B cell (primary cell): Measurements from ENCODE around the gene RCBTB1. TPM values are rescaled to one million over a fixed set of nuclear protein-coding genes. Genes with fewer than 3 reads are reported as not detected.

Experiments
- ATAC-seq: fragments of 200-7000 bp; cut with Tn5 transposase; one replicate; pipeline ENCODE4 v1.10.0; 2021; ENCODE audit warnings: low read depth, mild to moderate bottlenecking, moderate number of reproducible peaks, moderate library complexity
- CTCF ChIA-PET: fragments of 350-600 bp; sonication (Branson Sonifier 250); formaldehyde crosslinking; loops from one replicate; lab custom pipeline; 2021; ENCODE audit warnings: antibody characterized with exemption, inconsistent platforms; lab: Charles Lee
- POLR2A ChIA-PET: fragments of 350-600 bp; sonication (Branson Sonifier 250); formaldehyde crosslinking; loops from one replicate; lab custom pipeline; 2021; ENCODE audit warnings: antibody characterized with exemption; lab: Charles Lee
- DNase-seq: peaks from one replicate; pipeline ENCODE4 v3.0.0; 2013
- H2AFZ ChIP-seq: 2 replicates; pipeline ENCODE4 v1.6.1; 2012; ENCODE audit warnings: mild to moderate bottlenecking, low read depth, low read length; ENCODE audit not compliant: insufficient read depth, poor library complexity, severe bottlenecking
- H3K27ac ChIP-seq, 2 donors: 1 replicate in 1 of 2; 2 replicates in 1 of 2; pipeline ENCODE4 v1.5.1; 2012 to 2013; ENCODE audit warnings: low read length in 2 of 2, mild to moderate bottlenecking in 2 of 2, moderate library complexity in 1 of 2
- H3K27me3 ChIP-seq, 4 experiments: fragments of 200-600 bp in 1 of 4; sonication (generic) in 1 of 4; replicated peaks in 1 of 4; 1 replicate in 2 of 4; 2 replicates in 2 of 4; pipeline versions ENCODE4 v1.6.1 to v1.7.0; 2013 to 2016; ENCODE audit warnings: low read length in 3 of 4, mild to moderate bottlenecking in 2 of 4, mixed read lengths in 1 of 4, moderate library complexity in 1 of 4; ENCODE audit not compliant: insufficient read depth in 4 of 4, control insufficient read depth in 3 of 4; ENCODE audit errors: control extremely low read depth in 1 of 4
- H3K36me3 ChIP-seq, 2 experiments: replicated peaks in 1 of 2; 1 replicate in 1 of 2; 2 replicates in 1 of 2; pipeline versions ENCODE4 v1.6.1 to v1.7.1; 2013; ENCODE audit warnings: low read length in 1 of 2; ENCODE audit not compliant: insufficient read depth in 2 of 2, control insufficient read depth in 1 of 2; ENCODE audit errors: control extremely low read depth in 1 of 2, extremely low read depth in 1 of 2
- H3K4me1 ChIP-seq, 2 donors: fragments of 200-600 bp in 1 of 2; sonication (generic) in 1 of 2; 1 replicate in 1 of 2; 2 replicates in 1 of 2; pipeline versions ENCODE4 v1.5.1 to v1.6.1; 2013 to 2017; ENCODE audit warnings: low read length in 2 of 2; ENCODE audit not compliant: control insufficient read depth in 2 of 2, insufficient read depth in 2 of 2
- H3K4me2 ChIP-seq: replicated peaks from 2 replicates; pipeline ENCODE3; 2012; ENCODE audit warnings: mild to moderate bottlenecking, low read depth, low read length; ENCODE audit not compliant: poor library complexity, severe bottlenecking
- H3K4me3 ChIP-seq, 5 experiments: fragments of 200-600 bp in 1 of 5; sonication (generic) in 1 of 5; 1 replicate in 3 of 5; 2 replicates in 2 of 5; pipeline versions ENCODE4 v1.5.1 to v1.7.0; 2011 to 2016; ENCODE audit warnings: low read length in 4 of 5, mild to moderate bottlenecking in 4 of 5, low read depth in 2 of 5, control low read depth in 1 of 5, moderate library complexity in 1 of 5; ENCODE audit not compliant: insufficient read depth in 1 of 5; ENCODE audit errors: control extremely low read depth in 1 of 5, extremely low read depth in 1 of 5
- H3K79me2 ChIP-seq: fragments of 200-600 bp; sonication (generic); one replicate; pipeline ENCODE4 v1.6.0; 2016; ENCODE audit warnings: low read length; ENCODE audit not compliant: control insufficient read depth, insufficient read depth
- H3K9ac ChIP-seq: fragments of 200-600 bp; sonication (generic); 2 replicates; pipeline ENCODE4 v1.6.1; 2017; ENCODE audit warnings: mild to moderate bottlenecking, low read length, moderate library complexity
- H3K9me3 ChIP-seq, 3 donors: one replicate each; pipeline versions ENCODE4 v1.6.1 to v1.7.1; 2013; ENCODE audit warnings: low read length in 2 of 3; ENCODE audit not compliant: control insufficient read depth in 2 of 3, insufficient read depth in 1 of 3; ENCODE audit errors: control extremely low read depth in 1 of 3
- H4K20me1 ChIP-seq: 2 replicates; pipeline ENCODE4 v1.6.0; 2012; ENCODE audit warnings: mild to moderate bottlenecking, low read length; ENCODE audit not compliant: insufficient read depth, control insufficient read depth, poor library complexity, severe bottlenecking
- H3K27ac Mint-ChIP-seq: one replicate; pipeline ENCODE4 v1.8.0; 2021; ENCODE audit warnings: mixed read lengths
- H3K27me3 Mint-ChIP-seq: one replicate; pipeline ENCODE4 v1.8.0; 2021; ENCODE audit warnings: mixed read lengths
- H3K4me1 Mint-ChIP-seq: one replicate; pipeline ENCODE4 v1.8.0; 2021; ENCODE audit warnings: mixed read lengths
- H3K4me3 Mint-ChIP-seq: one replicate; pipeline ENCODE4 v1.8.0; 2021; ENCODE audit warnings: mixed read lengths
- H3K9me3 Mint-ChIP-seq: one replicate; pipeline ENCODE4 v1.8.0; 2022; ENCODE audit warnings: mixed read lengths; ENCODE audit not compliant: insufficient read depth
- EZH2 ChIP-seq: IDR thresholded peaks from 2 replicates; pipeline ENCODE4 v1.6.1; 2012; ENCODE audit warnings: borderline replicate concordance, low read depth, mild to moderate bottlenecking, moderate library complexity, low read length; ENCODE audit not compliant: insufficient read depth, poor library complexity, severe bottlenecking
- WGBS: methylation state at CpG from one replicate; pipeline ENCODE4 v1.1.5; 2013; ENCODE audit warnings: missing lambda C conversion rate; ENCODE audit not compliant: insufficient coverage; 5-methylcytosine and 5-hydroxymethylcytosine counted together
- intact Hi-C: fragments of 100-400 bp; cut with micrococcal nuclease; formaldehyde crosslinking; loops from one replicate; pipeline ENCODE4 v1.10.0; 2022
- polyA plus RNA-seq: library from polyadenylated mRNA; depleted of rRNA; stranded (reverse); fragments of >200 nt; gene quantifications from 2 replicates; pipeline ENCODE4 v1.2.3, GENCODE V29; 2012
- total RNA-seq, 2 donors: library from RNA; stranded (reverse); fragments of 120-200 nt in 1 of 2; gene quantifications; 1 replicate in 1 of 2; 2 replicates in 1 of 2; pipeline versions ENCODE4 v1.2.3 to v1.2.4, GENCODE V29; 2013 to 2022
- TF ChIP-seq, protein P1 (sequence below): fragments of 200-600 bp; IDR thresholded peaks from one replicate; pipeline ENCODE4 v1.8.0; 2022; ENCODE audit warnings: antibody characterized with exemption, mild to moderate bottlenecking

Gene RCBTB1
- total and polyA plus RNA-seq, 2 donors (not counting 1 experiment from before 2014, with no cell fraction given) = 10.7 to 35.2 TPM

DNA sequence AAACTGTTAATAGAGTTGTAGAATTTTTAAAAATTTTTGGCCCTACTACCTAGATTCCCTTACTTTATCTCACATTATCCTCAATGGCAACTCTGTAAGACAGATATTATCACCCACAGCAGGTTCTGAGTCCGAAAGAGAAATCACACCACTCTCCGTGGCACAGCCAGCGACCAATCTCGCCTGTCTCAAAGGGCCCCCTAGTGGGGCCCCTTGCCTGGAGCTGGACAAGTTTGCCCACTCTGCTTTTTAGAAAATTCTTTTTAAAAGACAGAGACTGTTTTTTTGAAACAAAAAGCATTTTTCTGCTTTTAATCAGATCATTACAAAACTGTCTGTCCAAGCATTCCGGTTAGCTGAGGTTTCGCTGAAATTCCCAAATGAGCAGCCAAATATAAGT, 67.9 kb downstream of the RCBTB1 start:
- H3K9me3 ChIP-seq = no peaks in the 10 kb centered on the region
- Mint-ChIP-seq H3K27ac (no peak overlapping the region), H3K27me3 (no peaks in the 10 kb centered on the region), H3K4me1 (peaks cover 4% of the 10 kb centered on the region), H3K4me3 (no peak overlapping the region), H3K9me3 (no peaks in the 10 kb centered on the region)
- no peak overlapping the region for H3K4me3 ChIP-seq
- no peak overlapping the region for H2AFZ ChIP-seq
- no peaks in the 10 kb centered on the region for H3K27me3 ChIP-seq
- ChIA-PET POLR2A (no interaction called here), CTCF (interaction anchor here (0.9 to 2.2 kb wide), 3 partner anchors 11 to 89 kb away, joined by 3 to 4 read pairs (median 3); no protein-coding TSS in a partner anchor)
- H3K4me2 ChIP-seq = no peak overlapping the region
- H3K9ac ChIP-seq = no peak overlapping the region
- TF ChIP-seq, protein P1, sequence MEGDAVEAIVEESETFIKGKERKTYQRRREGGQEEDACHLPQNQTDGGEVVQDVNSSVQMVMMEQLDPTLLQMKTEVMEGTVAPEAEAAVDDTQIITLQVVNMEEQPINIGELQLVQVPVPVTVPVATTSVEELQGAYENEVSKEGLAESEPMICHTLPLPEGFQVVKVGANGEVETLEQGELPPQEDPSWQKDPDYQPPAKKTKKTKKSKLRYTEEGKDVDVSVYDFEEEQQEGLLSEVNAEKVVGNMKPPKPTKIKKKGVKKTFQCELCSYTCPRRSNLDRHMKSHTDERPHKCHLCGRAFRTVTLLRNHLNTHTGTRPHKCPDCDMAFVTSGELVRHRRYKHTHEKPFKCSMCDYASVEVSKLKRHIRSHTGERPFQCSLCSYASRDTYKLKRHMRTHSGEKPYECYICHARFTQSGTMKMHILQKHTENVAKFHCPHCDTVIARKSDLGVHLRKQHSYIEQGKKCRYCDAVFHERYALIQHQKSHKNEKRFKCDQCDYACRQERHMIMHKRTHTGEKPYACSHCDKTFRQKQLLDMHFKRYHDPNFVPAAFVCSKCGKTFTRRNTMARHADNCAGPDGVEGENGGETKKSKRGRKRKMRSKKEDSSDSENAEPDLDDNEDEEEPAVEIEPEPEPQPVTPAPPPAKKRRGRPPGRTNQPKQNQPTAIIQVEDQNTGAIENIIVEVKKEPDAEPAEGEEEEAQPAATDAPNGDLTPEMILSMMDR = no peak
- no peak for TF ChIP-seq EZH2
- H3K79me2 ChIP-seq = peaks cover 10% of the 10 kb centered on the region
- peaks cover 23 to 69% of the 10 kb centered on the region in 2 experiments for H3K36me3 ChIP-seq
- H3K27ac ChIP-seq = no peak overlapping the region
- intact Hi-C loops = no loop called here
- ATAC-seq = no peak
- peaks cover 0 to 3% of the 10 kb centered on the region in 2 donors for H3K4me1 ChIP-seq
- H4K20me1 ChIP-seq = no peaks in the 10 kb centered on the region
- 100% methylated on average over 1 of the region's 6 CpGs for WGBS
- DNase-seq = no peak

DNA sequence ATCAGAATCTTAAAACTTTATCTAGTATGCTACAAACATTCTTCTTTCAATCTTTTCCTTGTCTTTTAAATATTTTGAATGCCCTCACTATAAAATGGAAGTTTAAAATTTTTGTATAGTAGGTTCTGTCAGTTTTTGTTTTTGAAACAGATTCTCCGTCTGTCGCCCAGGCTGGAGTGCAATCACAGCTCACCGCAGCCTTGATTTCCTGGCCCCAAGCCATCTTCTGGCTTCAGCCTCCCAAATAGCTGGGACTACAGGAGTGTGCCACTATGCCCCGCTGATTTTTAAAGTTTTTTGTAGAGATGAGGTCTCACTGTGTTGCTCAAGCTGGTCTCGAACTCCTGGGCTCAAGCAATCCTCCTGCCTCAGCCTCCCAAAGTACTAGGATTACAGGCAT, 68.9 kb downstream of the RCBTB1 start:
- Histone ChIP-seq H3K4me2 (no peak overlapping the region), H4K20me1 (no peaks in the 10 kb centered on the region), H3K27ac (no peak overlapping the region), H3K36me3 (peaks cover 25 to 63% of the 10 kb centered on the region in 2 experiments), H3K79me2 (peaks cover 10% of the 10 kb centered on the region), H3K27me3 (no peaks in the 10 kb centered on the region), H3K4me3 (no peak overlapping the region), H3K4me1 (no peaks in the 10 kb centered on the region), H2AFZ (no peak overlapping the region), H3K9me3 (no peaks in the 10 kb centered on the region), H3K9ac (no peak overlapping the region)
- DNase-seq (no peak), ATAC-seq (no peak)
- whole genome bisulfite sequencing = 96% methylated on average over 4 of the region's 5 CpGs
- no peaks in the 10 kb centered on the region for H3K27me3 Mint-ChIP-seq
- H3K4me3 Mint-ChIP-seq = no peak overlapping the region
- no peak for TF ChIP-seq EZH2
- TF ChIP-seq, protein P1 = no peak
- H3K4me1 Mint-ChIP-seq = no peaks in the 10 kb centered on the region
- ChIA-PET CTCF (interaction anchor here (0.8 kb wide), 1 partner anchor 14 kb away, joined by 3 read pairs; no protein-coding TSS in a partner anchor), POLR2A (interaction anchor here (0.5 kb wide), 1 partner anchor 91 kb away, joined by 3 read pairs; no protein-coding TSS in a partner anchor)
- intact Hi-C loops = no loop called here
- H3K27ac Mint-ChIP-seq = no peak overlapping the region
- H3K9me3 Mint-ChIP-seq = no peaks in the 10 kb centered on the region
